M059J (cell line): Measurements from ENCODE around the gene DAG1. TPM values are rescaled to one million over a fixed set of nuclear protein-coding genes. Genes with fewer than 3 reads are reported as not detected.

ENCODE experiments used
- DNase-seq: peaks from one replicate; pipeline ENCODE4 v3.0.0-alpha.2; 2012; ENCODE audit warnings: low read depth
- total RNA-seq: library from RNA; depleted of rRNA; stranded (reverse); fragments of >200 nt; shearing (Covaris generic); gene quantifications from 2 replicates; pipeline ENCODE4 v1.2.3, GENCODE V29; 2014; rRNA removed

DAG1 gene
- total RNA-seq, 1 experiment from 2014 or later: 104 TPM

- DNase-seq: peak; percentile 73
These were observed 83.9 kb downstream of the DAG1 start, which contains the start of gene BSN for GRCh38 chr3:49553692-49554632. BSN (plus strand) TSS chr3:49554477; CDS start chr3:49554603, 126 bp downstream.

DNA sequence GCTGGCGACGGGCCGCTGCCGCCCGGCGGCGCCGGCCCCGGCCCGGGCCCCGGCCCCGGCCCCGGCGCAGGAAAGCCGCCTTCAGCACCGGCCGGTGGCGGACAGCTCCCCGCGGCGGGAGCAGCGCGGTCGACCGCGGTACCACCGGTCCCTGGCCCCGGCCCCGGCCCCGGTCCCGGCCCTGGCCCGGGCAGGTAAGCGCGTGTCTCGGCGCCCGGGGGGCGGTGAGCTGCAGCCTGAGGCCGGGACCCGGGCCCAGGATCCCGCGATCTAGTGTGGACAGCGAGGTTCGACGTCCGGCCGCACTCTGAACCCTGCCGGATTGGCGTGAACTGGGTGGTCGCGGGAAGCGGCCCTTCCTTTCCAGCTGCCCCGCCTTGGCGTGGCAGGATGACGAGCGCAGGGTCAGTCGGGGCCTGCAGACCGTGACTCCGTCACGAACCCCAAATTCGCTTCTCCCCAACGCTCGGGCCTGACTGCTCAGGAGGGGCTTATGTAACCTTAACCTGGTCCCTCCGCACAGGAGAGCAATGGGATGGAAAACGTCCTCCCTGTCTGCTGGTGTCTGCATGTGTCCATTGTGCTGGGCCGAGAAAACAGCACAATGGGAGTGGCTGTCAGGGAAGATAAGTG, 84.7 kb downstream of the DAG1 start:
- DNase-seq: peak; percentile 22

GRCh38 chr3:49556500-49557275, 86.6 kb downstream of the DAG1 start:
- no peak for DNase-seq

DNA sequence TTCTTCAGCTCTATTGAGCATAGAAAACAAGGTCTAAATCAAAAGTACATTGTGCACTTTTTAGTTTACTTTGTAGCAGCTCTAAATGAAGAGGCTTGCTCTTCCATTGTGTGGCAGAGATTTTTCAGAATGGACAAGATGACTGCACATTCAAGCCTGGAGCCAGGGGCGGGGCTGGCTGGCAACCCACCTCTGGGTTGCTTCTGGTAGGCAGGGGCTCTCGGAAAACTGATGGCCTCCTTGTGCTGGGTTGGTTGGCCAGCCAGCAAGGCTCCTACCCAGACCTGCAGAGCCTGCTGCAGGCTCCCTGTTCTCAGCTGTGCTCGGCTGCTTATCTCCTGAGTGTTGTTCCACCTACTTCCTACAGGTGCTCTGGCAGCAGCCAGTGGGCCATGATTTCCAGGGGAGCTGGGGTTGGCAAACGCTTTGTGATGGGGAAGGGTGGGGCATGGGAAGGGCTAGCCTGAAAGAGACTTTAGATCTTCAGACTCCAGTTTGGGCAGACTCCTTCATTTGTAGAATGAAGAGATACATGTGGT, 93.0 kb downstream of the DAG1 start:
- no peak for DNase-seq

DNA sequence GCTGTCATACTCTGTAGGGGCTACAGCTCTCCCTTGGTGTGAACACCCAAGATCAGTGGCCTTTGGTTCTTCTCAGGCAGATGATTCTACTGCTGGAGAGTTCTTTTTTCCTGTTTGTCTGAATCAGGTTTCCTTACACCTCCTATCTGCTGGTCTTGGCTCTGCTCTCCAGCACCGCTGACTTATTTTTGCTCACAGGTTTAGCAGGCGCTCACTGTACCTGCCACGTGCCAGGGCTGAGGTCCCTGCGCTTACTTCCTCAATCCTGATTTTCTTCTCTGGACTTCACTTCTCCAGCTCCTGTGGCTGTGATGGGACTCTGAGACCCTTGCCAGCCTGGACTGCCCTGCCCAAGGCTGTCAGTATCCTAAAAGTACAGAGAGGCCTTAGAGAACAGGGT, 93.7 kb downstream of the DAG1 start:
- no peak for DNase-seq

DNA sequence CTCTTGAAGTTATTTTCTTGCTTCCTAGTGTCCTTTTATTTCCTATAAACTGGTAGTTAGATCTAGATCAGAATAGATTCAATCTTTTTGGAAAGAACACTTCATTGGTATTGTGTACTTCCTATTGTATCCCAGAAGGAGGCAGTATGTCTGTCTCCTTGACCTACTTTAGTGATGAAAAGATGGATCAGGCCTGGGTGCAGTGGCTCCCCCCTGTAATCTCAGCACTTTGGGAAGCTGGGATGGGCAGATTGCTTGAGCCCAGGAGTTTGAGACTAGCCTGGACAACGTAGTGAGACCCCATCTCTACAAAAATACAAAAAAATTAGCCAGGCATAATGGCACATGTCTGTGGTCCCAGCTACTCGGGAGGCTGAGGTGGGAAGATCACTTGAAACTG, 96.2 kb downstream of the DAG1 start:
- no peak for DNase-seq

- DNase-seq: no peak
These were observed 97.3 kb downstream of the DAG1 start for GRCh38 chr3:49567406-49567805.

- no peak for DNase-seq
These were observed 98.9 kb downstream of the DAG1 start for GRCh38 chr3:49568965-49569364.

- no peak for DNase-seq
These were observed 100.1 kb downstream of the DAG1 start for GRCh38 chr3:49570028-49570654.

- DNase-seq: no peak
These were observed 112.1 kb downstream of the DAG1 start for GRCh38 chr3:49582177-49582576.

Other genes starting within 250 kb of the DAG1 start
- gene C3orf62, start 193.0 kb upstream of the DAG1 start, total RNA-seq: 0.34 and 4.7 TPM in 2 replicates
- 11.1 and 13.9 TPM in 2 replicates for gene USP4, start 130.2 kb upstream of the DAG1 start, total RNA-seq
- 169 and 207 TPM in 2 replicates for gene GPX1, start 111.9 kb upstream of the DAG1 start, total RNA-seq
- 398 and 500 TPM in 2 replicates for gene RHOA, start 58.3 kb upstream of the DAG1 start, total RNA-seq
- 22.4 and 27.3 TPM in 2 replicates for gene TCTA, start 57.8 kb upstream of the DAG1 start, total RNA-seq
- gene AMT, start 47.8 kb upstream of the DAG1 start, total RNA-seq: 0.12 and 0.32 TPM in 2 replicates
- gene NICN1, start 40.9 kb upstream of the DAG1 start, total RNA-seq: 1.2 and 1.7 TPM in 2 replicates
- 0.07 and 0.27 TPM in 2 replicates for gene BSN, start 84.2 kb downstream of the DAG1 start, total RNA-seq
- gene APEH, start 204.1 kb downstream of the DAG1 start, total RNA-seq: 60.4 and 88.6 TPM in 2 replicates
- gene MST1, start 219.2 kb downstream of the DAG1 start, total RNA-seq: 0.59 TPM in 1 of 2 replicates, not detected in the other
- 6.9 and 13.7 TPM in 2 replicates for gene RNF123, start 219.3 kb downstream of the DAG1 start, total RNA-seq
- 5.5 TPM in 1 of 2 replicates, not detected in the other for gene AMIGO3, start 249.4 kb downstream of the DAG1 start, total RNA-seq